Islet precursor cell (in vitro differentiated cells): ENCODE results near the gene ZFP90.

Source experiments
- DNase-seq: peaks from one replicate; pipeline ENCODE4 v3.0.0-alpha.2; 2018

The ZFP90 gene

GRCh38 chr16:68592466-68593337 is 53.6 kb downstream of the ZFP90 start:
- DNase-seq, result no peak

DNA sequence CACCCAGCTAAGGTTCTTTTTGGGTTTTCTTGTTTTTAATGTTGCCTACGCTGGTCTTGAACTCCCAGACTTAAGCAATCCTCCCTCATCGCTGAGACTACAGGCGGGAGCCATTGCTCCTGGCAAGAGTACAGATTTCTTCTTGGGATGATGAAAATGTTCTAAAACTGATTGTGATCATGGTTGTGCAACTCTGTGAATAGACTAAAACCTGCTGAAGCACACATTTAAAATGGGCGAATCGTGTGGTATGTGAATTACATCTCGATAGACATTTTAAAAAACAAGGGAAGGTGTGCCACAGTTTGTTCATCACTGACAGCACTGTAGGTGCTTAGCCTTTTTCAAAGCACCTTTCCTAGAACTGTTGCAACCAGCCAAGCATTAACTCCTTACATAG is 57.2 kb downstream of the ZFP90 start:
- no peak for DNase-seq

GRCh38 chr16:68599586-68599985 is 60.5 kb downstream of the ZFP90 start:
- DNase-seq, result no peak

DNA sequence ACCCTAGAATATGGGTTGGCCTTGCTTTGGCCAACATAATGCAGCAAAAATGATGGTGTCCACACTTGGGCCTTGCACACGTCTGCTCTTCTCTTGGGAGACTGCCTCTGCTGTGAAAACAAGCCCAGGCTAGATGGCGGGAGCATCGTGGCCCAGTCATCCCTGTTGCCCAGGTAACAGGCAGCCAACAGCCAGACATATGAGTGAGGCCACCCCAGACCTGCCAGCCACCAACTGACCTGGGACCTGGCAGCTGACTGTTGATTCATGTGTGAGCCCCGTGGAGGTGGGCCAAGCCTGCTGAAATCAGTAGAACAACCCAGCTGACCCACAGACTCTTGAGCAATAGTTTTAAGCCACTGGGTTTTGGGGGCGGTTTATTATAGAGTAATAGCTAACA is 66.7 kb downstream of the ZFP90 start:
- peak; percentile 75 for DNase-seq

- no peak for DNase-seq
These were observed 68.4 kb downstream of the ZFP90 start for GRCh38 chr16:68607443-68607842.

DNA sequence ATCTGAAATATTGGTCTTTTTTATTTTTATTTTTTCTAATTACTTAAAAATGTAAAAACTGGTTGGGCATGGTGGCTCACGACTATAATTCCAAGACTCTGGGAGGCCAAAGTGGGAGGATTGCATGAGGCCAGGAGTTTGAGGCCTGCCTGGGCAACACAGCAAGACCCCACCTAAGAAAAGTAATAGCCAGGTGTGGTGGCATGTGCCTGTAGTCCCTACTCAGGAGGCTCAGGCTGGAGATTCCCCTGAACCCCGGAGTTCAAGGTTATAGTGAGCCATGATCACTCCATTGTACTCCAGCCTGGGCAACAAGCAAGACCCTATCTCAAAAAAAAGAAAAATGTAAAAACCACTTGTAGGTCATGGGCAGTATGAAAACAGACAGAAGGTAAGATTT is 69.2 kb downstream of the ZFP90 start:
- no peak for DNase-seq

DNA sequence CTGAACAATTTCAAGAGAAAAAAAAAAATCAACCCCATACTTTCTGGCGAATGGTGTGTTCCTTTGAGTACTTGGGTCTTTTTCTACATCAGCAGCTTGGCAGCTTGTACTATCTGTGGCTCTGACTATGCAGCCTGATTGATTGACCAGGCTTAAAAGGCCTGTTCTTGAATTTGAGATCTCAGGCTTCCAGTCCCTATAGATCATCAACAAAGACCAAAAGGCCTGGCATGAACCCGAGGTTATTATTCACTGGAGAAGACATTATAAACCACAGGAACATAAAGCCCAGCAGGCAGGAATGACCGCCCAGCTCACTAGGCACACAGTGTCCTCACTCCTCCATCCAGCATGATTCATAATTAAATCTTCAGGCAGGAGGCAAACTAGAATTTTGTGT is 73.9 kb downstream of the ZFP90 start:
- DNase-seq, result no peak

DNA sequence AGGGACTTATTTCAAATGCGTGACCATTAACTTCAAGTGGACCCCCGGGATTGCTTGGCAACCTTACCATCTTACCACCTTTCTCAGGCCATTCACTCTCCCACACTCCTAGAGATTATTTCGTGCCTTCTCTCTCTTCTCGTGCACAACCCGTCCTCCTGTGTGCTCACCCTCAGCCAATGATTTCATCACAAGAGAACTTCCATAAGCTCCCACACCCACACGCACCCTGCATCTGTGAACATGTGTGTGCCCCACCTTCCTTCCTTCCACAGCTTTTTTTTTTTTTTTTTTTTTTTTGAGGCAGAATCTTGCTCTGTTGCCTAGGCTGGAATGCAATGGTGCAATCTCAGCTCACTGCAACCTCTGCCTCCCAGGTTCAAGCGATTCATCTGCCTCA is 78.6 kb downstream of the ZFP90 start:
- no peak for DNase-seq
